CD4-positive, alpha-beta T cell treated with Interleukin-12 subunit alpha and Interleukin-12 subunit beta, for 1 hour (primary cell): ENCODE measurements around the gene USP3.
"Not testable (repeated sequence)": the region's sequence is repeated elsewhere in the genome, so short reads cannot be mapped to it uniquely, and the experiment has no call there.

Experiments
- DNase-seq: peaks from one replicate; pipeline ENCODE4 v3.0.0-alpha.2; 2020

The USP3 gene

GRCh38 chr15:63517202-63517601 is 12.8 kb downstream of the USP3 start:
- DNase-seq: no peak

- DNase-seq: no peak
Observed at GRCh38 chr15:63517628-63518027, 13.2 kb downstream of the USP3 start.

DNA sequence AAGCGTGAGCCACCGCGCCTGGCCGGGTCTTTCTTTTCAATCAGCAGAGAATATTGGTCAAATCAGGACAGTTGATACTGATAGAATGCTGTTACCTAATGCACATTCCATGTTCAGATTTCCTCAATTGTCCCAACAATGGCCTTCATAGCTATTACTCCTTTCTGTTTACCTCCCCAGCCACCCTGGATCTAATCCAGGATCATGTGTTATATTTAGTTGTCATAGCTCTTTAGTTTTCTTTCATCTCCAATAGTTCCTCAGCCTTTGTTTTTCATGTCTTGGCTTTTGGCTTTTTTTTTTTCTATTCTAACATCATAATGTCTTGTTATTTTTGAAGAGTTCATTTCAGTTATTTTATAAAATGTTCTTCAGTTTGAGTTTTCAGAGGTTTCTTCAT is 14.6 kb downstream of the USP3 start:
- DNase-seq: no peak

DNA sequence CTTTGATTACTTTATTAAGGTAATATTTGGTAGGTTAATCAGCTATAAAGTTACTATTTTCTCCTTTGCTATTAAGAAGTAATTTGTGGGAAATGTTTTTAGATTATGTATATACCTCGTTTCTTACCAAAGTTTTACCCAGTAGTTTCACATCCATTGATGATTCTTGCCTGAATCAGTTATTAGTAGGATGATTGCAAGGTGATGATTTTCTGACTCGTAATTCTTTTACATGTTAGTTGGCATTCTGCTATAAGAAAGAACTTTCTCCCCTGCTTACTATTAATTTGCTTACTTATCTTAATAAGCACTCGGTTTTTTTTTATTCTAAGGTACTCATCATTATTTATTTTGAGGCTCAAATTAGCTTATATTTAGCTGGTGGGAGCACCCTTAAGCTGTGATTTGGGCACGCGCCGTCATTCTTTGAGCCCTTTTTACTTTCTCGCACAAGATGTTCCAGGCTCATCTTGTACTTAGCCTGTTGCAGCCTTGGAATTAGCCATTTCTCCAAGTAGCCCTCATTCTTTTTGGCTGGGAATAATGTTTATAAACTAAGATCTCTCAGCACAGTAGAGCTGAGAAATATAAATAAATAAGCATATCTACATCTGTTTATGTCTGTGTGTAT is 15.3 kb downstream of the USP3 start:
- no peak for DNase-seq

DNA sequence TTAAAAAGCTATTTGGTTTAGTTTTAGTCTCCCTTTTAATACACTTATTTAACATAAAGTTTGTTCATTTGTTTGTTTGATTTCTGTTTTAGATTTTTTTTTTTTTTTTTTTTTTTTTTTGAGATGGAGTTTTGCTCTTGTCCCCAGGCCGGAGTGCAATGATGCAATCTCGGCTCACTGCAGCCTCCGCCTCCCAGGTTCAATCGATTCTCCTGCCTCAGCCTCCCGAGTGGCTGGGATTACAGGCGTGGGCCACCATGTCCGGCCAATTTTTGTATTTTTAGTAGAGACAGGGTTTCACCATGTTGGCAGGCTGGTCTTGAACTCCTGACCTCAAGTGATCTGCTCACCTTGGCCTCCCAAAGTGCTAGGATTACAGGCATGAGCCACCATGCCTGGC is 16.1 kb downstream of the USP3 start:
- not testable (repeated sequence) for DNase-seq

DNA sequence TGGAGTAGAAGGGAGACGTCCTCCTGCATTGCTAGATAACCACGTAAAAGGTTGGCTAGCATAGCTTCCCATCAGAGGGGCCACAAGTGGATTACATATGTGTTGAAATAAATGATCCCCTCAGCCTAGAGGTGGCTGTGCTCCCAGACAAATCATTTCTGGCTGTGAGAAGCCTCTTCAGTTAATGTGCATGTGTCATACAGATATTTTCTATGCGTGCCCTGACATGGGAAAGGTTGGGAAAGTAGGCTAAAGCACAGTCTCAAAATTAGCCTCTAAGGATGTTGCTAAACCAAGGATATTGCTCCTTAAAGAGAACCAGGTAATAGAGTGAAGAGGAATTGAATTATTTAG is 17.8 kb downstream of the USP3 start:
- DNase-seq: no peak

DNA sequence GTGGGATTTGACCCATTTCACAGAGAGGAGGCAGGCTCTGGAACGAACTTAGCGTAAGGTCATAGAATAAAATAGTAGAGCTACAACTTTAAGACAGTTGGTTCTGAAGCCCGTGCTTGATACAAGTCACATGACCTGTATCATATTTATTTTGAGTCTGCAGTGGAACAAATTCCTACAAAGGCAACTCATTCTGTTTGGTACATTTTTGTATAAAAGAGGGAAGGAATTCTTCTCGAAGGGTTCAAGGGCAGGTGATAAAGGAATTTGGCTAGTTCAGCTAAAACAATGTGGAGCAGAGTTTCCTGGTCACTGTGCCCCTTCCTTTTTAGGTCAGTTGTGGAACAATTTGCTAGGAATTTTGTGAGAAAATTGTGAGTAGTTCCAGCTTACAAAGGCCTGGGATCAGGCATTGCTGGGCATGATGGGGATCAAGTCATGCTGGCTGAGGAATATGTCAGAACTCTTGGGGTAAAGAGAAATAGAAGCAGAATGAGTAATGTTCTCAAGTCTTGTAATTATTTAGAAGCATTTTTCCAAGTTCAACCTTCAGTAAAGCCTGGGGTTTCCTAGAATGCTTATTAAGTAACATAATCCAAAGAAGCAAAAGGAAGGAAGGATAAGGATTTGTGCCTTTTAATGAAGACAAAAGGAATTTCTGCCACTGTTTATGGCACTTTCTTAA is 19.1 kb downstream of the USP3 start:
- DNase-seq: no peak

- no peak for DNase-seq
Observed at GRCh38 chr15:63524316-63525015, 20.1 kb downstream of the USP3 start.

- no peak for DNase-seq
Observed at GRCh38 chr15:63526401-63526800, 22.0 kb downstream of the USP3 start.

DNA sequence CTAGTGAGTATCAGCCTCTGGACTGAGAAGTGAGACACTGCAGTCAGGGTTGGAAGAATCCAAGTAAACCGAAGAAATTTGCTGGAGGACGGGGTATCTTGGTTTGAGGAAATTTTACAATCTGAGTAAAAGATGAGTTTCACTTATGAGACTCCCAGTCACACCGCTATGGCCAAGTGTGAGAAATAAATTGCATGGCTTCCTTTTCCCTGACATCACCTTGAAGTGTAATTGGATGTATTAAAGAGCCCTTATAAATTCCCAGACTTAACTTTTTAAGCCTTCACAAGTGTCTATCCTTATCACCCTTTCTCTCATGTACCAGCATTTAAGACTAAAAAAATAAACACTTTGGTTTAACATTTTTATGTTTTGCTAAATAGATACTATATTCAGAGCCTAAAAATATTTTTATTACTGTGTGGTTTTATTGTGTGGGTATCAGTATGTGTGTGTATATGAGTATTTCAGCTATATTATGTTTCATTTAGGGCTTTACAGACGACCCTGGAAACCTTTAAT is 23.8 kb downstream of the USP3 start:
- no peak for DNase-seq

DNA sequence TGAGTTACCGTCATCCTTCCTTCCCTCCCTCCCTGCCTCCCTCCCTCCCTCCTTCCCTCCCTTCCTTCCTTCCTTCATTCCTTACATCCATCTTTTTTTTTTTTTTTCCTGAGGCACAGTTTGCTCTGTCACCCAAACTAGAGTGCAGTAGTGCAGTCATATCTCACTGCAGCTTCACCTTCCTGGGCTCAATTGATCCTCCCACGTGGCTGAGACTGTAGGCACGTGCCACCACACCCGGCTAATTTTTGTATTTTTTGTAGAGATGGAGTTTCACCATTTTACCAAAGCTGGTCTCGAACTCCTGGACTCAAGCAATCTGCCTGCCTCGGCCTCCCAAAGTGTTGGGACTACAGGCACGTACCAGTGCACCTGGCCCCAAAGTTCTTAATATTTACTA is 25.8 kb downstream of the USP3 start:
- DNase-seq: no peak

GRCh38 chr15:63530752-63531299 is 26.4 kb downstream of the USP3 start:
- no peak for DNase-seq

- DNase-seq: no peak
Observed at GRCh38 chr15:63531586-63531985, 27.2 kb downstream of the USP3 start.

DNA sequence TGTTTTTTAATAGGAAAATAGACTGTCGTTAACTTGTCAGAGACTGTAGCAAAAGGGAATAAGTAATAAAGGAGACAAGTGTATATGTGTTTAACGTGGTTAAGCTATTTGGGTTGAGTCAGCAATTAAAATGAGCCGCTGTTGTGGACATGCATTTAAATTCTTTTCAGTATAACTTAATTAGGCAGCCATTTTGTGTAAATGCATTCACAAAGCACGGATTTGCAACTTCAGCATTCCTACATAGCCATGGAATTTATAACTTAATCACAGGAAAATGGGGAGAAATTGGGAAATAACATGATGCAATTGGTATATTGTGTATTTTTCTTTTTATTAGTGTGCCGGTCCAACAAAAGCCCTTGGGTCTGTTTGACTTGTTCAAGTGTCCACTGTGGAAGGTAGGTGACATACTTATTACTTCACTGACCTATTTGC is 27.9 kb downstream of the USP3 start:
- no peak for DNase-seq

- not testable (repeated sequence) for DNase-seq
Observed at GRCh38 chr15:63534888-63535287, 30.5 kb downstream of the USP3 start.

DNA sequence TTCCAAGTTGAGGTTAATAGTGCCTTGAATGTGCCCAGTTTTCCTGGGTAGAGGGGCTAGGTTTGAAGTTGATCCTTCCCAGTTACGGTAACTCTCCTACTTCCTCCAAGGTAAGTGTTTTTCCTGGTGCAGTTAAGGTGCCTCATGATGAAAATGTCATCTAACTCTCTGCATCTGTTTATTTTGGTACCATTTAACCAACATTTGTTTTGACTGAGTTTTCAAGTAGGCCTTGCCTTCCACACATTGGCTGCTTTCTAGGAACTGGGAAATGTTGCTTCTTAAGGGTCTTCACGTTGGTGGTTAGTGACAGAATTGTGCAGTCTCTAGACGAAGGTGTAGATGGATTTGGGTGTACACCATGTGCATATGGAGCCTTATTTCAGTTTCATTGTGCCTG is 31.3 kb downstream of the USP3 start:
- DNase-seq: no peak

GRCh38 chr15:63538876-63539275 is 34.5 kb downstream of the USP3 start:
- DNase-seq: no peak

GRCh38 chr15:63539521-63539920 is 35.1 kb downstream of the USP3 start:
- no peak for DNase-seq

DNA sequence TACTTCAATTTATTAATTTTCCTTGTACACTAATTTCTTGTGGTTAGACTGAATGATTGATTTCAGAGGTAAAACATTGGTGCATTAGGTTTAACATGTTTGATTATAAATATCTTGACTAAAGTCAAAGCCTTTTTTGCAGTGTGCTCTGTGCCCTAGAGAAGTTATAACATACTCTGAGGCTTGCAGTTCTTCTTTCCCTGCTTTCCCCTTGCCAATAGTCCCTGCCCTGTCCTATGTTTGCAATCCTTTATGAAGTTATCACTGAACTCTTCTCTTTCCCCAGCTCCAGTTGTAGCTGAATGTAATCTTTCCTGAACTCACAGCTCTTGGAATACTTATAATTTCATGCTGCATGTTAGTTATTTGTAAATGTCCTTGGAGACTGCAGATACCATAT is 35.6 kb downstream of the USP3 start:
- DNase-seq: no peak

GRCh38 chr15:63540449-63540848 is 36.1 kb downstream of the USP3 start:
- no peak for DNase-seq

GRCh38 chr15:63544258-63545026 is 40.0 kb downstream of the USP3 start:
- DNase-seq: no peak

DNA sequence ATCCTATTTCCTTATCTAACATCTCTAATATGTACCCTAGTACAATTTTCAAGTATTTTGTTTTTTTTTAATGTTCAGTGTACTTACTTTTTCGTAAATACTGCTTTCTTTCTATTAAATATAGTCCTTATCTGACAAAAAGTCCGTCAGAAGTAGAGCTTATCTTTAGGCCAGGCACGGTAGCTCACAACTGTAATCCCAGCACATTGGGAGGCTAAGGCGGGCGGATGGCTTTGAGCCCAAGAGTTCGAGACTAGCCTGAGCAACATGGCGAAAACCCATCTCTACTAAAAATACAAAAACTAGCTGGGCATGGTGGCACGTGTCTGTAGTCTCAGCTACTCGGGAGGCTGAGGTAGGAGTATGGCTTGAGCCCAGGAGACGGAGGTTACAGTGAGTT is 41.1 kb downstream of the USP3 start:
- no peak for DNase-seq

- DNase-seq: no peak
Observed at GRCh38 chr15:63551400-63551799, 47.0 kb downstream of the USP3 start.
